ENCODE measurements around the gene FKBP5.

DNA sequence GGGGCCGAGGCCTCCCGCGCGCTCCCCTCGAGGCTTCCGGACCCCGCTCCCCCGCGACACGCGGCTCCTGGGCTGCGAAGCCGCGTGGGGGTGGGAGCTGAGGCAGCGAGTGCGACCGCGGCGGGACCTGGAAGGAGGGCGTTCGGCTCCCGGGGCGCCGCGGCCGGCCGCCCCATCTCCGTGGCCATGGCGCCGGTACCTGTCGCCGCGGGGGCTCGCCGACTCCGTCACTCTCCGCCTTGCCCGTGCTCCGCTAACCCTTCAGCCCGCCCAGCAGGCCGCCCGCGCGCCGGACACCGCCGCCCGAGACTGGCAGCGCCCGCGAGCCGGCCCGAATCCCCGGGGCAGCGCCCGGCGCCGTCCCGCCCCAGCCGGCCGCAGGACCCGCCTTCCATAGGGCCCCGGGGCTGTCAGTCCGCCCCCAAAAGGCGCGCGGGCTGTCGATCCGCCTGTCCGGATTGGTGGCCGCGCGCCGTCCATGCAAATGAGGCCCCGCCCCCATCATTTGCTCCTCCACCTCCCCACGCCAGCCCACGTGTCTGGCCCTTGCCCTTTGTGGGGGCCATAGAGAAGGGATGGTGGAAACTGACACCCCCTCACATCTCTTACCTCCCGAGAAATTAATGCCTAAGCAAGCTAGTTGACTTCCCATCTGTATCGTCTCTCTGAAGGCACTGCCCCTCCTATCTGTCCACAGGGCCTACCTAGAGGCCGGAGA is at the start of gene FKBP5:
- TF ChIP-seq HDAC2 (IDR thresholded peaks at IDR 0.05) (no peak), SREBF2 (IDR thresholded peaks at IDR 0.05) (no peak), SMC3 (IDR thresholded peaks at IDR 0.05) (no peak), POLR2A (IDR thresholded peaks at IDR 0.05; ENCODE audit: low read length) (peak; percentile 79), MAZ (IDR thresholded peaks at IDR 0.05; ENCODE audit: borderline replicate concordance, low read depth, low read length) (no peak), RARB (CRISPR knock-in tag; IDR thresholded peaks at IDR 0.05) (no peak), KDM1A (IDR thresholded peaks at IDR 0.05; ENCODE audit: low read depth) (no peak)
- TF ChIP-seq, protein P1, sequence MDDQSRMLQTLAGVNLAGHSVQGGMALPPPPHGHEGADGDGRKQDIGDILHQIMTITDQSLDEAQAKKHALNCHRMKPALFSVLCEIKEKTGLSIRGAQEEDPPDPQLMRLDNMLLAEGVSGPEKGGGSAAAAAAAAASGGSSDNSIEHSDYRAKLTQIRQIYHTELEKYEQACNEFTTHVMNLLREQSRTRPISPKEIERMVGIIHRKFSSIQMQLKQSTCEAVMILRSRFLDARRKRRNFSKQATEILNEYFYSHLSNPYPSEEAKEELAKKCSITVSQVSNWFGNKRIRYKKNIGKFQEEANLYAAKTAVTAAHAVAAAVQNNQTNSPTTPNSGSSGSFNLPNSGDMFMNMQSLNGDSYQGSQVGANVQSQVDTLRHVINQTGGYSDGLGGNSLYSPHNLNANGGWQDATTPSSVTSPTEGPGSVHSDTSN (IDR thresholded peaks at IDR 0.05) = peak; percentile 91
- TF ChIP-seq, protein P2, sequence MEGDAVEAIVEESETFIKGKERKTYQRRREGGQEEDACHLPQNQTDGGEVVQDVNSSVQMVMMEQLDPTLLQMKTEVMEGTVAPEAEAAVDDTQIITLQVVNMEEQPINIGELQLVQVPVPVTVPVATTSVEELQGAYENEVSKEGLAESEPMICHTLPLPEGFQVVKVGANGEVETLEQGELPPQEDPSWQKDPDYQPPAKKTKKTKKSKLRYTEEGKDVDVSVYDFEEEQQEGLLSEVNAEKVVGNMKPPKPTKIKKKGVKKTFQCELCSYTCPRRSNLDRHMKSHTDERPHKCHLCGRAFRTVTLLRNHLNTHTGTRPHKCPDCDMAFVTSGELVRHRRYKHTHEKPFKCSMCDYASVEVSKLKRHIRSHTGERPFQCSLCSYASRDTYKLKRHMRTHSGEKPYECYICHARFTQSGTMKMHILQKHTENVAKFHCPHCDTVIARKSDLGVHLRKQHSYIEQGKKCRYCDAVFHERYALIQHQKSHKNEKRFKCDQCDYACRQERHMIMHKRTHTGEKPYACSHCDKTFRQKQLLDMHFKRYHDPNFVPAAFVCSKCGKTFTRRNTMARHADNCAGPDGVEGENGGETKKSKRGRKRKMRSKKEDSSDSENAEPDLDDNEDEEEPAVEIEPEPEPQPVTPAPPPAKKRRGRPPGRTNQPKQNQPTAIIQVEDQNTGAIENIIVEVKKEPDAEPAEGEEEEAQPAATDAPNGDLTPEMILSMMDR (IDR thresholded peaks at IDR 0.05) = no peak
